Adrenal gland (tissue), 5 donors: ENCODE data around the gene GAB4.

Experiments used
- CTCF ChIP-seq, 6 experiments: fragments of 450-650 bp in 4 of 6; fragments of 200-600 bp in 2 of 6; sonication (generic) in 1 of 6; IDR thresholded peaks; 1 replicate in 5 of 6; 2 replicates in 1 of 6; pipeline versions ENCODE4 v1.5.1 to v1.8.0; 2016 to 2021; ENCODE audit warnings: antibody characterized with exemption in 6 of 6, mild to moderate bottlenecking in 2 of 6, moderate library complexity in 1 of 6
- POLR2A ChIP-seq, 2 donors: fragments of 450-650 bp; IDR thresholded peaks; one replicate each; pipeline ENCODE4 v1.6.1; 2017; ENCODE audit warnings: antibody characterized with exemption in 2 of 2, mild to moderate bottlenecking in 2 of 2, moderate library complexity in 1 of 2
- donor health status: DM: no; HTN: no; CAD: no.

- no peak for TF ChIP-seq CTCF (IDR thresholded peaks at IDR 0.05)
- TF ChIP-seq POLR2A (IDR thresholded peaks at IDR 0.05), result no peak
Observed at GRCh38 chr22:16912281-16912680, 95.7 kb downstream of the GAB4 start.
